Body of pancreas (tissue), 4 donors: Measurements from ENCODE around the gene SSH2. TPM values are rescaled to one million over a fixed set of nuclear protein-coding genes. Genes with fewer than 3 reads are reported as not detected.

Experiments
- ATAC-seq: fragments of 150-250 bp; one replicate; pipeline ENCODE4 v1.9.1; 2016
- DNase-seq, 4 donors: peaks; one replicate each; pipeline ENCODE4 v3.0.0-alpha.2; 2019
- H3K27ac ChIP-seq, 4 donors: fragments of 200-600 bp; sonication (generic); 1 replicate in 3 of 4; 2 replicates in 1 of 4; pipeline versions ENCODE4 v1.5.1 to v1.6.1; 2016 to 2019; ENCODE audit warnings: mild to moderate bottlenecking in 1 of 4, mixed read lengths in 1 of 4, moderate library complexity in 1 of 4
- H3K27me3 ChIP-seq, 2 donors: fragments of 200-600 bp; sonication (generic); one replicate each; pipeline ENCODE4 v1.6.0; 2016; ENCODE audit warnings: mild to moderate bottlenecking in 1 of 2
- H3K36me3 ChIP-seq, 2 donors: fragments of 200-600 bp; sonication (generic); replicated peaks in 1 of 2; 2 replicates each; pipeline ENCODE4 v1.5.1; 2016; ENCODE audit warnings: low read depth in 2 of 2; ENCODE audit not compliant: insufficient read depth in 1 of 2
- H3K4me1 ChIP-seq: fragments of 200-600 bp; sonication (generic); one replicate; pipeline ENCODE4 v1.6.0; 2016
- H3K4me3 ChIP-seq, 2 donors: fragments of 200-600 bp; sonication (generic); 1 replicate in 1 of 2; 2 replicates in 1 of 2; pipeline ENCODE4 v1.5.1; 2016 to 2019
- H3K9me3 ChIP-seq, 3 donors: fragments of 200-600 bp; sonication (generic); 1 replicate in 2 of 3; 2 replicates in 1 of 3; pipeline ENCODE4 v1.5.1; 2016
- CTCF ChIP-seq, 7 experiments: fragments of 450-650 bp in 4 of 7; fragments of 200-600 bp in 3 of 7; sonication (generic) in 3 of 7; IDR thresholded peaks; one replicate each; pipeline ENCODE4 v1.5.1; 2016 to 2019; ENCODE audit warnings: antibody characterized with exemption in 7 of 7
- POLR2A ChIP-seq, 3 donors: fragments of 450-650 bp; IDR thresholded peaks; one replicate each; pipeline ENCODE4 v1.6.1; 2016; ENCODE audit warnings: antibody characterized with exemption in 3 of 3, mild to moderate bottlenecking in 2 of 3
- WGBS, 2 donors: methylation state at CpG; one replicate each; pipeline ENCODE4 v1.1.5; 2017; 5-methylcytosine and 5-hydroxymethylcytosine counted together
- intact Hi-C: fragments of 100-400 bp; cut with DNase I; formaldehyde crosslinking; loops from one replicate; pipeline ENCODE4 v1.15.1; 2023
- total RNA-seq, 2 donors: library from RNA; depleted of rRNA; stranded (reverse); fragments of >200 nt; gene quantifications; one replicate each; pipeline ENCODE4 v1.1.0, GENCODE V29; 2016

Gene SSH2
- total RNA-seq, 2 donors from 2014 or later: 8.2 to 8.6 TPM

GRCh38 chr17:29625037-29625750, 304.8 kb downstream of the SSH2 start:
- no peak for TF ChIP-seq POLR2A (IDR thresholded peaks at IDR 0.05)
- no peak for TF ChIP-seq CTCF (IDR thresholded peaks at IDR 0.05)
- intact Hi-C loops: no loop called here
- peaks cover 0 to 11% of the 10 kb centered on the region in 2 donors for H3K27me3 ChIP-seq
- no peak for DNase-seq
- ATAC-seq: no peak
- no peak overlapping the region for H3K4me3 ChIP-seq
- peaks cover 12% of the 10 kb centered on the region for H3K4me1 ChIP-seq
- H3K9me3 ChIP-seq: no peaks in the 10 kb centered on the region
- no peaks in the 10 kb centered on the region for H3K36me3 ChIP-seq
- WGBS, 2 donors: 92 to 93% methylated on average over 8 of the region's 8 CpGs
- no peak overlapping the region for H3K27ac ChIP-seq

- intact Hi-C loops: no loop called here
- 75 to 76% methylated on average over 4 of the region's 4 CpGs for WGBS, 2 donors
Observed at GRCh38 chr17:29624586-29624985, 305.4 kb downstream of the SSH2 start.

GRCh38 chr17:29623283-29623647, 306.8 kb downstream of the SSH2 start:
- intact Hi-C loops: no loop called here
- 53 to 63% methylated on average over 4 of the region's 4 CpGs for WGBS, 2 donors

More at GRCh38 chr17:29624586-29624985, 305.4 kb downstream of the SSH2 start:
- no peak for DNase-seq
- Histone ChIP-seq H3K27ac (no peak overlapping the region), H3K9me3 (no peaks in the 10 kb centered on the region), H3K4me1 (peaks cover 12% of the 10 kb centered on the region), H3K27me3 (peaks cover 0 to 11% of the 10 kb centered on the region in 2 donors), H3K36me3 (no peaks in the 10 kb centered on the region), H3K4me3 (no peak overlapping the region)
- ATAC-seq: no peak
- no peak for TF ChIP-seq POLR2A (IDR thresholded peaks at IDR 0.05)
- TF ChIP-seq CTCF (IDR thresholded peaks at IDR 0.05): no peak

GRCh38 chr17:29622337-29623282, 307.4 kb downstream of the SSH2 start, which contains the start of gene CORO6:
Gene CORO6, minus strand, starts transcription at chr17:29622912. Its CDS starts 1,491 bp downstream, at chr17:29621421.
- peaks cover 21% of the 10 kb centered on the region for H3K4me1 ChIP-seq
- DNase-seq (peak; percentile 33 to 65 (median 40)), ATAC-seq (peak; percentile 63)
- no peak within 1 kb of the TSS for H3K27ac ChIP-seq
- H3K36me3 ChIP-seq: no peaks in the 10 kb centered on the region
- intact Hi-C loops: no loop called here
- H3K9me3 ChIP-seq: no peaks in the 10 kb centered on the region
- peak within 1 kb of the TSS; percentile 7 to 11 for H3K4me3 ChIP-seq
- 4 to 32% methylated on average over 12 to 77 of the region's 77 CpGs for WGBS, 2 donors
- peaks cover 0 to 13% of the 10 kb centered on the region in 2 donors for H3K27me3 ChIP-seq
- no peak for TF ChIP-seq CTCF (IDR thresholded peaks at IDR 0.05)
- TF ChIP-seq POLR2A (IDR thresholded peaks at IDR 0.05): no peak

More at GRCh38 chr17:29623283-29623647, 306.8 kb downstream of the SSH2 start:
- Histone ChIP-seq H3K36me3 (no peaks in the 10 kb centered on the region), H3K9me3 (no peaks in the 10 kb centered on the region), H3K27me3 (peaks cover 0 to 11% of the 10 kb centered on the region in 2 donors), H3K27ac (no peak overlapping the region), H3K4me1 (peaks cover 14% of the 10 kb centered on the region), H3K4me3 (no peak overlapping the region)
- no peak for ATAC-seq
- TF ChIP-seq CTCF (IDR thresholded peaks at IDR 0.05): no peak
- TF ChIP-seq POLR2A (IDR thresholded peaks at IDR 0.05): no peak
- no peak for DNase-seq
